HG02970 (cell line): ENCODE results near the gene ZMAT2.
"Not testable (repeated sequence)": the region's sequence is repeated elsewhere in the genome, so short reads cannot be mapped to it uniquely, and the experiment has no call there.

Source experiments
- ATAC-seq: cut with Tn5 transposase; IDR thresholded peaks from one replicate; pipeline ENCODE4 v1.9.1; 2021; ENCODE audit warnings: mild to moderate bottlenecking, moderate library complexity, moderate number of reproducible peaks; ENCODE audit not compliant: unreplicated experiment, low FRiP score

ZMAT2 gene

GRCh38 chr5:140707812-140708211 lies 7.6 kb downstream of the ZMAT2 start:
- ATAC-seq = no peak

- not testable (repeated sequence) for ATAC-seq
Observed at GRCh38 chr5:140708787-140709186, 8.5 kb downstream of the ZMAT2 start.

GRCh38 chr5:140710899-140711552 lies 10.8 kb downstream of the ZMAT2 start:
- ATAC-seq = peak; percentile 94

- no peak for ATAC-seq
Observed at GRCh38 chr5:140711794-140712193, 11.5 kb downstream of the ZMAT2 start.

GRCh38 chr5:140713562-140714094 lies 13.4 kb downstream of the ZMAT2 start:
- ATAC-seq = no peak

GRCh38 chr5:140716238-140716637 lies 16.0 kb downstream of the ZMAT2 start:
- not testable (repeated sequence) for ATAC-seq

GRCh38 chr5:140718266-140718592 lies 18.0 kb downstream of the ZMAT2 start:
- no peak for ATAC-seq

GRCh38 chr5:140720738-140721137 lies 20.5 kb downstream of the ZMAT2 start:
- not testable (repeated sequence) for ATAC-seq

- not testable (repeated sequence) for ATAC-seq
Observed at GRCh38 chr5:140721395-140721794, 21.1 kb downstream of the ZMAT2 start.

GRCh38 chr5:140725799-140726471 lies 25.7 kb downstream of the ZMAT2 start:
- ATAC-seq = peak; percentile 88

GRCh38 chr5:140733098-140733497 lies 32.9 kb downstream of the ZMAT2 start:
- ATAC-seq = no peak

GRCh38 chr5:140734354-140734753 lies 34.1 kb downstream of the ZMAT2 start:
- no peak for ATAC-seq

GRCh38 chr5:140737486-140737885 lies 37.2 kb downstream of the ZMAT2 start:
- no peak for ATAC-seq

- ATAC-seq = no peak
Observed at GRCh38 chr5:140741967-140742366, 41.7 kb downstream of the ZMAT2 start.

- no peak for ATAC-seq
Observed at GRCh38 chr5:140753561-140753960, 53.3 kb downstream of the ZMAT2 start.
